CD4-positive, alpha-beta T cell treated with Interleukin-6 at 100 ng/mL for 8 hours (primary cell): Measurements from ENCODE around the gene MDN1.
A peak's percentile ranks its signal among the peaks of the same experiment; 100 is the strongest.
"Not testable (repeated sequence)": the region's sequence is repeated elsewhere in the genome, so short reads cannot be mapped to it uniquely, and the experiment has no call there.

Experiments used
- DNase-seq: peaks from one replicate; pipeline ENCODE4 v3.0.0-alpha.2; 2020; ENCODE audit warnings: mixed read lengths, low spot score

MDN1 gene

GRCh38 chr6:89644864-89645263 is 174.7 kb downstream of the MDN1 start:
- DNase-seq: no peak

- DNase-seq: no peak
These were observed 176.2 kb downstream of the MDN1 start for GRCh38 chr6:89643406-89643805.

- DNase-seq: no peak
These were observed 176.6 kb downstream of the MDN1 start for GRCh38 chr6:89642956-89643355.

GRCh38 chr6:89641581-89641980 is 178.0 kb downstream of the MDN1 start:
- not testable (repeated sequence) for DNase-seq

GRCh38 chr6:89640804-89641203 is 178.8 kb downstream of the MDN1 start:
- DNase-seq: no peak

GRCh38 chr6:89638320-89639195 is 181.0 kb downstream of the MDN1 start, which contains the start of gene LYRM2:
Gene LYRM2 (minus strand): TSS chr6:89638747. CDS start chr6:89638716, 31 bp downstream.
- peak; percentile 86 for DNase-seq

- no peak for DNase-seq
These were observed 181.7 kb downstream of the MDN1 start for GRCh38 chr6:89637960-89638319.

GRCh38 chr6:89636412-89636811 is 183.2 kb downstream of the MDN1 start:
- not testable (repeated sequence) for DNase-seq

- DNase-seq: no peak
These were observed 189.1 kb downstream of the MDN1 start for GRCh38 chr6:89630488-89630887.

- no peak for DNase-seq
These were observed 195.8 kb downstream of the MDN1 start for GRCh38 chr6:89623749-89624148.

GRCh38 chr6:89619567-89619966 is 200.0 kb downstream of the MDN1 start:
- DNase-seq: no peak

GRCh38 chr6:89618026-89618425 is 201.6 kb downstream of the MDN1 start:
- DNase-seq: no peak

GRCh38 chr6:89616531-89616930 is 203.1 kb downstream of the MDN1 start:
- no peak for DNase-seq

GRCh38 chr6:89615882-89616281 is 203.7 kb downstream of the MDN1 start:
- DNase-seq: no peak

- no peak for DNase-seq
These were observed 205.8 kb downstream of the MDN1 start for GRCh38 chr6:89613790-89614189.

- DNase-seq: no peak
These were observed 207.5 kb downstream of the MDN1 start for GRCh38 chr6:89612121-89612520.

GRCh38 chr6:89611666-89612065 is 207.9 kb downstream of the MDN1 start:
- no peak for DNase-seq

- DNase-seq: peak; percentile 63
These were observed 209.4 kb downstream of the MDN1 start for GRCh38 chr6:89610149-89610642.

- no peak for DNase-seq
These were observed 213.7 kb downstream of the MDN1 start for GRCh38 chr6:89605861-89606260.

- DNase-seq: no peak
These were observed 214.9 kb downstream of the MDN1 start for GRCh38 chr6:89604653-89605052.

GRCh38 chr6:89602166-89602565 is 217.4 kb downstream of the MDN1 start:
- DNase-seq: no peak

- no peak for DNase-seq
These were observed 219.9 kb downstream of the MDN1 start for GRCh38 chr6:89599727-89600126.

- DNase-seq: no peak
These were observed 221.6 kb downstream of the MDN1 start for GRCh38 chr6:89597988-89598387.

- DNase-seq: no peak
These were observed 222.2 kb downstream of the MDN1 start for GRCh38 chr6:89597372-89597771.
